A673 (cell line): ENCODE results near the gene FNDC3B. TPM values are rescaled to one million over a fixed set of nuclear protein-coding genes. Genes with fewer than 3 reads are reported as not detected.

Source experiments
- BruUV-seq: library from RNA; stranded (reverse); fragments of 400-500 nt; replicated peaks from 2 replicates; lab custom pipeline; 2021; lab: Mats Ljungman, UMichigan
- CTCF ChIA-PET: fragments of 300-600 bp; sonication (Branson Sonifier 250); formaldehyde crosslinking; loops from one replicate; lab custom pipeline; 2022; ENCODE audit warnings: antibody characterized with exemption; lab: Charles Lee
- POLR2A ChIA-PET: fragments of 300-600 bp; sonication (Branson Sonifier 250); formaldehyde crosslinking; loops from one replicate; lab custom pipeline; 2022; ENCODE audit warnings: antibody characterized with exemption; ENCODE audit not compliant: low non-redundant PET; lab: Charles Lee
- DNase-seq: peaks from one replicate; pipeline ENCODE4 v3.0.0-alpha.2; 2015; ENCODE audit warnings: low spot score
- H3K27ac ChIP-seq: fragments of 200-600 bp; sonication (generic); 2 replicates; pipeline ENCODE4 v1.5.1; 2016; ENCODE audit warnings: mixed run types, low read depth, mild to moderate bottlenecking, mixed read lengths, antibody characterized with exemption, low read length; ENCODE audit not compliant: poor library complexity, severe bottlenecking
- H3K27me3 ChIP-seq: fragments of 200-600 bp; sonication (generic); replicated peaks from 2 replicates; pipeline ENCODE4 v1.6.1; 2017; ENCODE audit warnings: mixed run types, low read depth, mild to moderate bottlenecking, mixed read lengths, antibody characterized with exemption, low read length; ENCODE audit not compliant: insufficient read depth, poor library complexity
- H3K36me3 ChIP-seq: fragments of 200-600 bp; sonication (generic); 2 replicates; pipeline ENCODE4 v1.6.1; 2016; ENCODE audit warnings: mixed run types, mild to moderate bottlenecking, mixed read lengths, antibody characterized with exemption, low read length; ENCODE audit not compliant: insufficient read depth, poor library complexity, severe bottlenecking
- H3K4me1 ChIP-seq: fragments of 200-600 bp; sonication (generic); 2 replicates; pipeline ENCODE4 v1.6.1; 2017; ENCODE audit warnings: mixed run types, mild to moderate bottlenecking, mixed read lengths, antibody characterized with exemption, low read length; ENCODE audit not compliant: insufficient read depth, poor library complexity, severe bottlenecking
- H3K4me3 ChIP-seq: fragments of 200-600 bp; sonication (generic); 2 replicates; pipeline ENCODE4 v1.5.1; 2016; ENCODE audit warnings: low read depth, mixed run types, mild to moderate bottlenecking, mixed read lengths, low read length; ENCODE audit not compliant: poor library complexity, severe bottlenecking
- H3K9me3 ChIP-seq: fragments of 200-600 bp; sonication (generic); 2 replicates; pipeline ENCODE4 v1.6.1; 2016; ENCODE audit warnings: mixed run types, low read depth, mild to moderate bottlenecking, mixed read lengths, antibody characterized with exemption, low read length; ENCODE audit not compliant: poor library complexity, severe bottlenecking
- EZH2 ChIP-seq: fragments of 200-600 bp; sonication (generic); IDR thresholded peaks from 2 replicates; pipeline ENCODE4 v1.6.1; 2017; ENCODE audit warnings: borderline replicate concordance, low read depth, mild to moderate bottlenecking, mixed read lengths, antibody characterized with exemption, low read length; ENCODE audit not compliant: poor library complexity, severe bottlenecking
- intact Hi-C: fragments of 100-400 bp; cut with micrococcal nuclease; formaldehyde crosslinking; loops from one replicate; pipeline ENCODE4 v1.10.0; 2022; ENCODE audit not compliant: unreplicated experiment
- total RNA-seq: library from RNA; stranded (reverse); gene quantifications from 2 replicates; pipeline ENCODE4 v1.2.3, GENCODE V29; 2021
- TF ChIP-seq, protein P1 (sequence below): fragments of 300-800, 200-600 bp; sonication (generic); conservative IDR thresholded peaks from 2 replicates; pipeline ENCODE4 v1.5.1; 2017; ENCODE audit warnings: low read depth, mild to moderate bottlenecking, antibody characterized with exemption, low read length, moderate library complexity, mixed read lengths

FNDC3B gene
- total RNA-seq, 1 experiment from 2014 or later: 50.8 TPM

DNA sequence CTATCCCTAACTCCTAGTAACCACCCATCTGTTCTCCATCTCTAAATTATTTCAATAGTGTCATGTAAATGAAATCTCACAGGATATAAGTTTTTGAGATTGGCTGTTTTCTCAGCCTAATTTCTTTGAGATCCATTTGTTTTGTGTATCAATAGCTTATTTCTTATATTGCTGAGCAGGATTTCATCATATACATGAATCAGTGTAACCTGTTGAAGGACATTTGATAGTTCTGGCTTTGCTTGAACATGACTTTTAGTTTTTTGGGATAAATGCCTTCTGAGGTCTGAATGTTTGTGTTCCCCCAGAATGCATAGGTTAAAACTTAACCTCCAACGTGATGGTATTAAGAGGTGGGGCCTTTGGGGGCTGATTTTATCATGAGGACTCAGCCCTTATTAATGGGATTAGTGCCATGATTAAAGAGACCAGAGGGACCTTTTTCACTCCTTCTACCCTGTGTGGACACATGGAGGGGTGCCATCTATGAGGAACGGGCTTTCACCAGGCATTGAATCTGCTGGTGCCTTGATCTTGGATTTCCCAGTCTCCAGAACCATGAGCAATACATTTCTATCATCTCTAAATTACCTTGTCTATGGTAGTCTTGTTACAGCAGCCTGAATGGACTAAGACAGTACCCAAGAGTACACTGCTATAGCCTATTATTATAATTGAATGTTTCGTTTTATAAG is 118.3 kb downstream of the FNDC3B start:
- no TSS peak for BruUV-seq
- H3K4me1 ChIP-seq: peaks cover 43% of the 10 kb centered on the region
- no peak for DNase-seq
- intact Hi-C loops: no loop called here
- H3K27me3 ChIP-seq: no peaks in the 10 kb centered on the region
- CTCF ChIA-PET: no interaction called here
- POLR2A ChIA-PET: no interaction called here
- no peak overlapping the region for H3K4me3 ChIP-seq
- TF ChIP-seq EZH2: no peak
- TF ChIP-seq, protein P1, sequence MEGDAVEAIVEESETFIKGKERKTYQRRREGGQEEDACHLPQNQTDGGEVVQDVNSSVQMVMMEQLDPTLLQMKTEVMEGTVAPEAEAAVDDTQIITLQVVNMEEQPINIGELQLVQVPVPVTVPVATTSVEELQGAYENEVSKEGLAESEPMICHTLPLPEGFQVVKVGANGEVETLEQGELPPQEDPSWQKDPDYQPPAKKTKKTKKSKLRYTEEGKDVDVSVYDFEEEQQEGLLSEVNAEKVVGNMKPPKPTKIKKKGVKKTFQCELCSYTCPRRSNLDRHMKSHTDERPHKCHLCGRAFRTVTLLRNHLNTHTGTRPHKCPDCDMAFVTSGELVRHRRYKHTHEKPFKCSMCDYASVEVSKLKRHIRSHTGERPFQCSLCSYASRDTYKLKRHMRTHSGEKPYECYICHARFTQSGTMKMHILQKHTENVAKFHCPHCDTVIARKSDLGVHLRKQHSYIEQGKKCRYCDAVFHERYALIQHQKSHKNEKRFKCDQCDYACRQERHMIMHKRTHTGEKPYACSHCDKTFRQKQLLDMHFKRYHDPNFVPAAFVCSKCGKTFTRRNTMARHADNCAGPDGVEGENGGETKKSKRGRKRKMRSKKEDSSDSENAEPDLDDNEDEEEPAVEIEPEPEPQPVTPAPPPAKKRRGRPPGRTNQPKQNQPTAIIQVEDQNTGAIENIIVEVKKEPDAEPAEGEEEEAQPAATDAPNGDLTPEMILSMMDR: no peak
- no peaks in the 10 kb centered on the region for H3K9me3 ChIP-seq
- no peak overlapping the region for H3K27ac ChIP-seq
- no peaks in the 10 kb centered on the region for H3K36me3 ChIP-seq

GRCh38 chr3:172158741-172159140 is 119.4 kb downstream of the FNDC3B start:
- DNase-seq: no peak
- H3K4me1 ChIP-seq: peaks cover 36% of the 10 kb centered on the region
- H3K27me3 ChIP-seq: no peaks in the 10 kb centered on the region
- intact Hi-C loops: no loop called here
- ChIA-PET CTCF (interaction anchor here (0.7 kb wide), 1 partner anchor 808 kb away, joined by 3 read pairs; no protein-coding TSS in a partner anchor), POLR2A (no interaction called here)
- BruUV-seq: no TSS peak
- TF ChIP-seq EZH2: no peak
- TF ChIP-seq, protein P1: no peak
- H3K27ac ChIP-seq: no peak overlapping the region
- H3K4me3 ChIP-seq: no peak overlapping the region
- H3K9me3 ChIP-seq: no peaks in the 10 kb centered on the region
- H3K36me3 ChIP-seq: no peaks in the 10 kb centered on the region

DNA sequence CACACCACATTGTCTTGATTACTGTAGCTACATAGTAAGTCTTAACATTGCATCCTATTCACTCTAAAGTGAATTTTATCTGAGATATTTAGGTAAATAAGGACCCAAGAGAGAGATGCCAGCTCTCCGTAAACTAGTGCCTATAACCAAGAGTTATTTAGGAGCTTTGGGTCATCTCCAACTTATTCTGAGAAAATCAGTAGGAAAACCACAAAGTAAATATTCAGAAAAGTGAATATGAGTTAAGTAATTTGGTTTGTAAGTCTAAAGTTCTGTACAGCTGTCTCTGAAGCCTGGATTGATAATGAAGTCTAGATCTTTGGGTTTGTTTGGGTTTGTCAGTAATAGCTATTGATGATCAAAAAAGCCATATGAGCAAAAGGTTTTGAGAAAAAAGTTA is 120.0 kb downstream of the FNDC3B start:
- BruUV-seq: no TSS peak
- Histone ChIP-seq H3K9me3 (no peaks in the 10 kb centered on the region), H3K27ac (no peak overlapping the region), H3K4me1 (peaks cover 36% of the 10 kb centered on the region), H3K36me3 (no peaks in the 10 kb centered on the region), H3K4me3 (no peak overlapping the region), H3K27me3 (no peaks in the 10 kb centered on the region)
- ChIA-PET CTCF (interaction anchor here (0.7 kb wide), 1 partner anchor 809 kb away, joined by 3 read pairs; no protein-coding TSS in a partner anchor), POLR2A (no interaction called here)
- no peak for DNase-seq
- no peak for TF ChIP-seq EZH2
- intact Hi-C loops: no loop called here
